A673 (cell line): Measurements from ENCODE around the gene VHLL. TPM values are rescaled to one million over a fixed set of nuclear protein-coding genes. Genes with fewer than 3 reads are reported as not detected.
A peak's percentile ranks its signal among the peaks of the same experiment; 100 is the strongest.
"Not testable (repeated sequence)": the region's sequence is repeated elsewhere in the genome, so short reads cannot be mapped to it uniquely, and the experiment has no call there.

Experiments used
- Bru-seq: library from RNA; stranded (reverse); fragments of 400-500 nt; gene quantifications from one replicate; lab custom pipeline; 2021; lab: Mats Ljungman, UMichigan
- BruChase-seq, 2 experiments: library from RNA; stranded (reverse); fragments of 400-500 nt; gene quantifications; one replicate each; lab custom pipeline; 2021; lab: Mats Ljungman, UMichigan
- BruUV-seq: library from RNA; stranded (reverse); fragments of 400-500 nt; replicated peaks from 2 replicates; lab custom pipeline; 2021; lab: Mats Ljungman, UMichigan
- CTCF ChIA-PET: fragments of 300-600 bp; sonication (Branson Sonifier 250); formaldehyde crosslinking; loops from one replicate; lab custom pipeline; 2022; ENCODE audit warnings: antibody characterized with exemption; lab: Charles Lee
- POLR2A ChIA-PET: fragments of 300-600 bp; sonication (Branson Sonifier 250); formaldehyde crosslinking; loops from one replicate; lab custom pipeline; 2022; ENCODE audit warnings: antibody characterized with exemption; ENCODE audit not compliant: low non-redundant PET; lab: Charles Lee
- DNase-seq: peaks from one replicate; pipeline ENCODE4 v3.0.0-alpha.2; 2015; ENCODE audit warnings: low spot score
- H3K27ac ChIP-seq: fragments of 200-600 bp; sonication (generic); 2 replicates; pipeline ENCODE4 v1.5.1; 2016; ENCODE audit warnings: mixed run types, low read depth, mild to moderate bottlenecking, mixed read lengths, antibody characterized with exemption, low read length; ENCODE audit not compliant: poor library complexity, severe bottlenecking
- H3K27me3 ChIP-seq: fragments of 200-600 bp; sonication (generic); replicated peaks from 2 replicates; pipeline ENCODE4 v1.6.1; 2017; ENCODE audit warnings: mixed run types, low read depth, mild to moderate bottlenecking, mixed read lengths, antibody characterized with exemption, low read length; ENCODE audit not compliant: insufficient read depth, poor library complexity
- H3K36me3 ChIP-seq: fragments of 200-600 bp; sonication (generic); 2 replicates; pipeline ENCODE4 v1.6.1; 2016; ENCODE audit warnings: mixed run types, mild to moderate bottlenecking, mixed read lengths, antibody characterized with exemption, low read length; ENCODE audit not compliant: insufficient read depth, poor library complexity, severe bottlenecking
- H3K4me1 ChIP-seq: fragments of 200-600 bp; sonication (generic); 2 replicates; pipeline ENCODE4 v1.6.1; 2017; ENCODE audit warnings: mixed run types, mild to moderate bottlenecking, mixed read lengths, antibody characterized with exemption, low read length; ENCODE audit not compliant: insufficient read depth, poor library complexity, severe bottlenecking
- H3K4me3 ChIP-seq: fragments of 200-600 bp; sonication (generic); 2 replicates; pipeline ENCODE4 v1.5.1; 2016; ENCODE audit warnings: low read depth, mixed run types, mild to moderate bottlenecking, mixed read lengths, low read length; ENCODE audit not compliant: poor library complexity, severe bottlenecking
- H3K9me3 ChIP-seq: fragments of 200-600 bp; sonication (generic); 2 replicates; pipeline ENCODE4 v1.6.1; 2016; ENCODE audit warnings: mixed run types, low read depth, mild to moderate bottlenecking, mixed read lengths, antibody characterized with exemption, low read length; ENCODE audit not compliant: poor library complexity, severe bottlenecking
- CTCF ChIP-seq: fragments of 300-800, 200-600 bp; sonication (generic); conservative IDR thresholded peaks from 2 replicates; pipeline ENCODE4 v1.5.1; 2017; ENCODE audit warnings: low read depth, mild to moderate bottlenecking, antibody characterized with exemption, low read length, moderate library complexity, mixed read lengths
- EZH2 ChIP-seq: fragments of 200-600 bp; sonication (generic); IDR thresholded peaks from 2 replicates; pipeline ENCODE4 v1.6.1; 2017; ENCODE audit warnings: borderline replicate concordance, low read depth, mild to moderate bottlenecking, mixed read lengths, antibody characterized with exemption, low read length; ENCODE audit not compliant: poor library complexity, severe bottlenecking
- intact Hi-C: fragments of 100-400 bp; cut with micrococcal nuclease; formaldehyde crosslinking; loops from one replicate; pipeline ENCODE4 v1.10.0; 2022; ENCODE audit not compliant: unreplicated experiment
- long read RNA-seq: library from polyadenylated mRNA; stranded (forward); transcript quantifications from one replicate; pipeline ENCODE4 v2.0.0, GENCODE V29; 2022
- total RNA-seq: library from RNA; stranded (reverse); gene quantifications from 2 replicates; pipeline ENCODE4 v1.2.3, GENCODE V29; 2021

The VHLL gene
- not detected in 2 replicates for total RNA-seq
- Bru-seq, nascent RNA: percentile 19 among the genes with signal in this experiment
- percentile 42 among the genes with signal in this experiment for BruChase-seq, experiment 1, labeled RNA remaining after a 2-hour chase
- percentile 54 among the genes with signal in this experiment for BruChase-seq, experiment 2, labeled RNA remaining after a 6-hour chase
- long read RNA-seq: 0 reads

- BruUV-seq: no TSS peak
- intact Hi-C loops: no loop called here
- DNase-seq: no peak
- ChIA-PET CTCF (no interaction called here), POLR2A (no interaction called here)
- Histone ChIP-seq H3K27me3 (no peaks in the 10 kb centered on the region), H3K4me3 (no peak within 1 kb of the TSS), H3K9me3 (no peaks in the 10 kb centered on the region), H3K4me1 (no peaks in the 10 kb centered on the region), H3K36me3 (peaks cover under 1% of the 10 kb centered on the region), H3K27ac (no peak within 1 kb of the TSS)
- TF ChIP-seq EZH2 (no peak), CTCF (no peak)
These were observed at the start of gene VHLL for GRCh38 chr1:156298852-156299357. TSS of gene VHLL (minus strand) at chr1:156299307. CDS start at chr1:156299189, 118 bp downstream.

GRCh38 chr1:156347331-156347730 is 48.2 kb upstream of the VHLL start:
- no peak overlapping the region for H3K4me3 ChIP-seq
- CTCF ChIA-PET: no interaction called here
- DNase-seq: no peak
- BruUV-seq: no TSS peak
- H3K27me3 ChIP-seq: no peaks in the 10 kb centered on the region
- no peaks in the 10 kb centered on the region for H3K4me1 ChIP-seq
- no peak overlapping the region for H3K27ac ChIP-seq
- POLR2A ChIA-PET: no interaction called here
- intact Hi-C loops: no loop called here
- no peaks in the 10 kb centered on the region for H3K9me3 ChIP-seq
- TF ChIP-seq EZH2: no peak
- no peak for TF ChIP-seq CTCF
- no peaks in the 10 kb centered on the region for H3K36me3 ChIP-seq

- CTCF ChIA-PET: no interaction called here
- BruUV-seq: no TSS peak
- POLR2A ChIA-PET: no interaction called here
- intact Hi-C loops: no loop called here
- no peaks in the 10 kb centered on the region for H3K4me1 ChIP-seq
- H3K36me3 ChIP-seq: no peaks in the 10 kb centered on the region
- H3K27ac ChIP-seq: no peak overlapping the region
- no peaks in the 10 kb centered on the region for H3K27me3 ChIP-seq
- H3K4me3 ChIP-seq: no peak overlapping the region
- no peaks in the 10 kb centered on the region for H3K9me3 ChIP-seq
- TF ChIP-seq CTCF (no peak), EZH2 (no peak)
- DNase-seq: no peak
These were observed 47.5 kb upstream of the VHLL start for GRCh38 chr1:156346636-156347035.

GRCh38 chr1:156346035-156346434 is 46.9 kb upstream of the VHLL start:
- DNase-seq, POLR2A ChIA-PET, H3K27ac ChIP-seq, H3K9me3 ChIP-seq, H3K27me3 ChIP-seq, BruUV-seq, H3K4me3 ChIP-seq, H3K4me1 ChIP-seq, intact Hi-C loops, H3K36me3 ChIP-seq: not testable (repeated sequence)
- CTCF ChIA-PET: interaction anchor here (0.6 kb wide), 1 partner anchor 203 kb away, joined by 3 read pairs; no protein-coding TSS in a partner anchor
